ENCODE data around the gene C22orf39.

DNA sequence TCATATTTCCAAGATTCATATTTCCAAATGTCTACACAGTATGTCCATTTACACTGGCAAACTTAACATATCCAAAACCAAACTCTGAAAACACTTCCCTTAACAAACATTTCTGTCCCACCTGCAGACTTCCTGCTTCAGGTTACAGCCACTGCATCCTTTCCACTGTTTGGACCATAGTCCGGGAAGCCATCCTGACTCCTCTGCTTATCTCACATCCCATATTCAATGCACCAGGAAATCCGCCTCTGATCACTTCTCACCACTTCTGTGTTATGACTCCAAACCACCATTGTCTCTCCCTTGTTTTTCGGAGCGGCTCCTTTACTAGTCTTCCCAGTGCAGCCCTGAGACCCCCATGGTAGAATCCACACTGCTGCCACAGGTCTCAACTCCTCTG is 46.0 kb downstream of the C22orf39 start:
- TF ChIP-seq, protein P1, sequence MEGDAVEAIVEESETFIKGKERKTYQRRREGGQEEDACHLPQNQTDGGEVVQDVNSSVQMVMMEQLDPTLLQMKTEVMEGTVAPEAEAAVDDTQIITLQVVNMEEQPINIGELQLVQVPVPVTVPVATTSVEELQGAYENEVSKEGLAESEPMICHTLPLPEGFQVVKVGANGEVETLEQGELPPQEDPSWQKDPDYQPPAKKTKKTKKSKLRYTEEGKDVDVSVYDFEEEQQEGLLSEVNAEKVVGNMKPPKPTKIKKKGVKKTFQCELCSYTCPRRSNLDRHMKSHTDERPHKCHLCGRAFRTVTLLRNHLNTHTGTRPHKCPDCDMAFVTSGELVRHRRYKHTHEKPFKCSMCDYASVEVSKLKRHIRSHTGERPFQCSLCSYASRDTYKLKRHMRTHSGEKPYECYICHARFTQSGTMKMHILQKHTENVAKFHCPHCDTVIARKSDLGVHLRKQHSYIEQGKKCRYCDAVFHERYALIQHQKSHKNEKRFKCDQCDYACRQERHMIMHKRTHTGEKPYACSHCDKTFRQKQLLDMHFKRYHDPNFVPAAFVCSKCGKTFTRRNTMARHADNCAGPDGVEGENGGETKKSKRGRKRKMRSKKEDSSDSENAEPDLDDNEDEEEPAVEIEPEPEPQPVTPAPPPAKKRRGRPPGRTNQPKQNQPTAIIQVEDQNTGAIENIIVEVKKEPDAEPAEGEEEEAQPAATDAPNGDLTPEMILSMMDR (IDR thresholded peaks at IDR 0.05) = no peak
- TF ChIP-seq POLR2A (IDR thresholded peaks at IDR 0.05) = no peak
